Measurements from ENCODE around the gene CASP10. TPM values are rescaled to one million over a fixed set of nuclear protein-coding genes. Genes with fewer than 3 reads are reported as not detected.
A peak's percentile ranks its signal among the peaks of the same experiment; 100 is the strongest.

CASP10 gene
- total and polyA plus RNA-seq, 2 of the 13 experiments (the other 11 are each of a cell fraction or from before 2014, with no cell fraction given): 22.2 to 23.8 TPM

GRCh38 chr2:201233192-201233811 is 50.4 kb downstream of the CASP10 start (continued):
- TF ChIP-seq THAP8 (CRISPR knock-in tag; IDR thresholded peaks at IDR 0.05; ENCODE audit: borderline replicate concordance) (no peak), ZNF563 (CRISPR knock-in tag; IDR thresholded peaks at IDR 0.05) (no peak), GATAD2A (CRISPR knock-in tag; IDR thresholded peaks at IDR 0.05) (peak; percentile 59), EHMT2 (IDR thresholded peaks at IDR 0.05; ENCODE audit: borderline replicate concordance, low read depth, low read length) (no peak), NAIF1 (CRISPR knock-in tag; IDR thresholded peaks at IDR 0.05; ENCODE audit: borderline replicate concordance) (peak; percentile 55; the same call in 1 of the 2 replicates), ZNF230 (CRISPR knock-in tag; IDR thresholded peaks at IDR 0.05) (no peak; the same call in 1 of the 2 replicates), ZHX2 (IDR thresholded peaks at IDR 0.05; ENCODE audit: low read depth) (no peak; the same call in 1 of the 2 replicates), ZHX2 (CRISPR knock-in tag; IDR thresholded peaks at IDR 0.05; ENCODE audit: borderline replicate concordance) (no peak), ZNF556 (CRISPR knock-in tag; IDR thresholded peaks at IDR 0.05; ENCODE audit: borderline replicate concordance) (no peak; the same call in 1 of the 2 replicates), ZBTB7A (CRISPR knock-in tag; IDR thresholded peaks at IDR 0.05) (no peak), ZNF274 (CRISPR knock-in tag; IDR thresholded peaks at IDR 0.05) (no peak), SAP130 (CRISPR knock-in tag; IDR thresholded peaks at IDR 0.05; ENCODE audit: low read depth) (peak; percentile 98), ZNF775 (CRISPR knock-in tag; IDR thresholded peaks at IDR 0.05; ENCODE audit: borderline replicate concordance) (peak; percentile 83; the same call in 1 of the 2 replicates), ZNF354B (CRISPR knock-in tag; IDR thresholded peaks at IDR 0.05) (no peak), HNRNPUL1 (IDR thresholded peaks at IDR 0.05; ENCODE audit: low read depth, low read length) (no peak), ZNF251 (CRISPR knock-in tag; IDR thresholded peaks at IDR 0.05) (no peak), ERF (CRISPR knock-in tag; IDR thresholded peaks at IDR 0.05) (peak; percentile 67; the same call in 1 of the 2 replicates), BORCS8-MEF2B (CRISPR knock-in tag; IDR thresholded peaks at IDR 0.05) (no peak), ZNF543 (CRISPR knock-in tag; IDR thresholded peaks at IDR 0.05) (no peak)
- TF ChIP-seq, protein P1, sequence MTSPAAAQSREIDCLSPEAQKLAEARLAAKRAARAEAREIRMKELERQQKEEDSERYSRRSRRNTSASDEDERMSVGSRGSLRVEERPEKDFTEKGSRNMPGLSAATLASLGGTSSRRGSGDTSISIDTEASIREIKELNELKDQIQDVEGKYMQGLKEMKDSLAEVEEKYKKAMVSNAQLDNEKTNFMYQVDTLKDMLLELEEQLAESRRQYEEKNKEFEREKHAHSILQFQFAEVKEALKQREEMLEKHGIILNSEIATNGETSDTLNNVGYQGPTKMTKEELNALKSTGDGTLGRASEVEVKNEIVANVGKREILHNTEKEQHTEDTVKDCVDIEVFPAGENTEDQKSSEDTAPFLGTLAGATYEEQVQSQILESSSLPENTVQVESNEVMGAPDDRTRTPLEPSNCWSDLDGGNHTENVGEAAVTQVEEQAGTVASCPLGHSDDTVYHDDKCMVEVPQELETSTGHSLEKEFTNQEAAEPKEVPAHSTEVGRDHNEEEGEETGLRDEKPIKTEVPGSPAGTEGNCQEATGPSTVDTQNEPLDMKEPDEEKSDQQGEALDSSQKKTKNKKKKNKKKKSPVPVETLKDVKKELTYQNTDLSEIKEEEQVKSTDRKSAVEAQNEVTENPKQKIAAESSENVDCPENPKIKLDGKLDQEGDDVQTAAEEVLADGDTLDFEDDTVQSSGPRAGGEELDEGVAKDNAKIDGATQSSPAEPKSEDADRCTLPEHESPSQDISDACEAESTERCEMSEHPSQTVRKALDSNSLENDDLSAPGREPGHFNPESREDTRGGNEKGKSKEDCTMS (CRISPR knock-in tag; conservative IDR thresholded peaks at IDR 0.05): no peak
- TF ChIP-seq, protein P2, sequence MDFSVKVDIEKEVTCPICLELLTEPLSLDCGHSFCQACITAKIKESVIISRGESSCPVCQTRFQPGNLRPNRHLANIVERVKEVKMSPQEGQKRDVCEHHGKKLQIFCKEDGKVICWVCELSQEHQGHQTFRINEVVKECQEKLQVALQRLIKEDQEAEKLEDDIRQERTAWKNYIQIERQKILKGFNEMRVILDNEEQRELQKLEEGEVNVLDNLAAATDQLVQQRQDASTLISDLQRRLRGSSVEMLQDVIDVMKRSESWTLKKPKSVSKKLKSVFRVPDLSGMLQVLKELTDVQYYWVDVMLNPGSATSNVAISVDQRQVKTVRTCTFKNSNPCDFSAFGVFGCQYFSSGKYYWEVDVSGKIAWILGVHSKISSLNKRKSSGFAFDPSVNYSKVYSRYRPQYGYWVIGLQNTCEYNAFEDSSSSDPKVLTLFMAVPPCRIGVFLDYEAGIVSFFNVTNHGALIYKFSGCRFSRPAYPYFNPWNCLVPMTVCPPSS (IDR thresholded peaks at IDR 0.05): no peak

Data from HepG2 (cell line).